T-helper 17 cell (primary cell): ENCODE measurements around the gene SGK1. TPM values are rescaled to one million over a fixed set of nuclear protein-coding genes. Genes with fewer than 3 reads are reported as not detected.
"Not testable (repeated sequence)": the region's sequence is repeated elsewhere in the genome, so short reads cannot be mapped to it uniquely, and the experiment has no call there.

Source experiments
- ATAC-seq: fragments of 150-1000 bp; cut with Tn5 transposase; 2 replicates; pipeline ENCODE4 v1.10.0; 2021; ENCODE audit warnings: mild to moderate bottlenecking, moderate library complexity
- DNase-seq, 3 donors: peaks; one replicate each; pipeline versions ENCODE4 v3.0.0 to v3.0.0-alpha.2; 2020 to 2021
- H3K9me3 ChIP-seq: one replicate; pipeline ENCODE4 v1.7.0; 2013; ENCODE audit warnings: low read length, mild to moderate bottlenecking; ENCODE audit not compliant: control insufficient read depth, poor library complexity, severe bottlenecking
- H3K27ac Mint-ChIP-seq: one replicate; pipeline ENCODE4 v1.8.0; 2022; ENCODE audit warnings: mild to moderate bottlenecking, moderate library complexity, mixed read lengths
- H3K27me3 Mint-ChIP-seq: one replicate; pipeline ENCODE4 v1.8.0; 2022; ENCODE audit warnings: mixed read lengths
- H3K36me3 Mint-ChIP-seq: one replicate; pipeline ENCODE4 v1.8.0; 2022; ENCODE audit warnings: low read depth, mixed read lengths
- H3K4me1 Mint-ChIP-seq: one replicate; pipeline ENCODE4 v1.8.0; 2022; ENCODE audit warnings: mild to moderate bottlenecking, mixed read lengths
- H3K4me3 Mint-ChIP-seq: one replicate; pipeline ENCODE4 v1.8.0; 2022; ENCODE audit warnings: mild to moderate bottlenecking, moderate library complexity, mixed read lengths
- total RNA-seq, 4 donors: library from RNA in 2 of 4; stranded (reverse) in 2 of 4; gene quantifications; one replicate each; pipeline ENCODE4 v1.2.3 and lab custom pipeline; 2022 to 2026

The SGK1 gene
- total RNA-seq, 2 donors from 2014 or later: 103 to 132 TPM

- Mint-ChIP-seq H3K36me3 (peaks cover 2% of the 10 kb centered on the region), H3K27me3 (no peaks in the 10 kb centered on the region), H3K27ac (peak overlapping the region; percentile 94), H3K4me3 (no peak overlapping the region), H3K4me1 (peaks cover 16% of the 10 kb centered on the region)
- ATAC-seq (peak; percentile 68), DNase-seq (no peak)
- H3K9me3 ChIP-seq: no peaks in the 10 kb centered on the region
Measured at GRCh38 chr6:134235937-134236751, 81.8 kb downstream of the SGK1 start.

- DNase-seq, H3K27me3 Mint-ChIP-seq, H3K9me3 ChIP-seq, ATAC-seq, H3K4me3 Mint-ChIP-seq, H3K36me3 Mint-ChIP-seq: not testable (repeated sequence)
- Mint-ChIP-seq H3K27ac (peak overlapping the region; percentile 94), H3K4me1 (peaks cover 12% of the 10 kb centered on the region)
Measured at GRCh38 chr6:134235334-134235733, 82.6 kb downstream of the SGK1 start.

GRCh38 chr6:134233180-134233955 is 84.5 kb downstream of the SGK1 start:
- H3K4me3 Mint-ChIP-seq: no peak overlapping the region
- H3K36me3 Mint-ChIP-seq: no peaks in the 10 kb centered on the region
- peaks cover 6% of the 10 kb centered on the region for H3K4me1 Mint-ChIP-seq
- no peaks in the 10 kb centered on the region for H3K9me3 ChIP-seq
- H3K27ac Mint-ChIP-seq: peak overlapping the region; percentile 81
- ATAC-seq (no peak), DNase-seq (no peak)
- no peaks in the 10 kb centered on the region for H3K27me3 Mint-ChIP-seq

- Mint-ChIP-seq H3K27ac (peak overlapping the region; percentile 67), H3K4me3 (no peak overlapping the region)
Measured at GRCh38 chr6:134230940-134231339, 87.0 kb downstream of the SGK1 start.

GRCh38 chr6:134230087-134230700 is 87.7 kb downstream of the SGK1 start:
- H3K27me3 Mint-ChIP-seq: no peaks in the 10 kb centered on the region
- peak overlapping the region; percentile 67 for H3K27ac Mint-ChIP-seq
- H3K9me3 ChIP-seq: no peaks in the 10 kb centered on the region
- no peak for DNase-seq
- peak overlapping the region; percentile 19 for H3K4me3 Mint-ChIP-seq
- H3K4me1 Mint-ChIP-seq: peaks cover 6% of the 10 kb centered on the region
- peak; percentile 25 for ATAC-seq
- H3K36me3 Mint-ChIP-seq: no peaks in the 10 kb centered on the region

More at GRCh38 chr6:134230940-134231339, 87.0 kb downstream of the SGK1 start:
- peaks cover 6% of the 10 kb centered on the region for H3K4me1 Mint-ChIP-seq
- H3K36me3 Mint-ChIP-seq: no peaks in the 10 kb centered on the region
- DNase-seq (no peak), ATAC-seq (no peak)
- no peaks in the 10 kb centered on the region for H3K27me3 Mint-ChIP-seq
- H3K9me3 ChIP-seq: no peaks in the 10 kb centered on the region

- H3K4me1 Mint-ChIP-seq: peaks cover 2% of the 10 kb centered on the region
- ATAC-seq (no peak), DNase-seq (no peak)
- peak overlapping the region; percentile 67 for H3K27ac Mint-ChIP-seq
- H3K36me3 Mint-ChIP-seq: no peaks in the 10 kb centered on the region
- H3K27me3 Mint-ChIP-seq: no peaks in the 10 kb centered on the region
- no peaks in the 10 kb centered on the region for H3K9me3 ChIP-seq
- H3K4me3 Mint-ChIP-seq: no peak overlapping the region
Measured at GRCh38 chr6:134229520-134229919, 88.4 kb downstream of the SGK1 start.

GRCh38 chr6:134223796-134224420 is 94.0 kb downstream of the SGK1 start:
- Mint-ChIP-seq H3K4me1 (peaks cover 2% of the 10 kb centered on the region), H3K27me3 (no peaks in the 10 kb centered on the region), H3K27ac (no peak overlapping the region), H3K36me3 (no peaks in the 10 kb centered on the region), H3K4me3 (no peak overlapping the region)
- ATAC-seq (no peak), DNase-seq (no peak)
- no peaks in the 10 kb centered on the region for H3K9me3 ChIP-seq

- H3K27ac Mint-ChIP-seq: no peak overlapping the region
- H3K4me1 Mint-ChIP-seq: peaks cover 2% of the 10 kb centered on the region
- DNase-seq (no peak), ATAC-seq (no peak)
- H3K9me3 ChIP-seq: no peaks in the 10 kb centered on the region
- H3K4me3 Mint-ChIP-seq: no peak overlapping the region
- no peaks in the 10 kb centered on the region for H3K36me3 Mint-ChIP-seq
- H3K27me3 Mint-ChIP-seq: no peaks in the 10 kb centered on the region
Measured at GRCh38 chr6:134221250-134221649, 96.7 kb downstream of the SGK1 start.

- DNase-seq (no peak), ATAC-seq (no peak)
- Mint-ChIP-seq H3K4me1 (no peaks in the 10 kb centered on the region), H3K4me3 (no peak overlapping the region), H3K36me3 (no peaks in the 10 kb centered on the region), H3K27me3 (no peaks in the 10 kb centered on the region), H3K27ac (no peak overlapping the region)
- no peaks in the 10 kb centered on the region for H3K9me3 ChIP-seq
Measured at GRCh38 chr6:134217798-134218140, 100.1 kb downstream of the SGK1 start.

GRCh38 chr6:134217105-134217797 is 100.7 kb downstream of the SGK1 start:
- DNase-seq: no peak
- H3K36me3 Mint-ChIP-seq: no peaks in the 10 kb centered on the region
- H3K4me1 Mint-ChIP-seq: no peaks in the 10 kb centered on the region
- no peaks in the 10 kb centered on the region for H3K27me3 Mint-ChIP-seq
- ATAC-seq: no peak
- H3K27ac Mint-ChIP-seq: no peak overlapping the region
- no peaks in the 10 kb centered on the region for H3K9me3 ChIP-seq
- H3K4me3 Mint-ChIP-seq: no peak overlapping the region

GRCh38 chr6:134216301-134217010 is 101.5 kb downstream of the SGK1 start:
- Mint-ChIP-seq H3K4me3 (no peak overlapping the region), H3K36me3 (no peaks in the 10 kb centered on the region), H3K27ac (peak overlapping the region; percentile 0), H3K27me3 (no peaks in the 10 kb centered on the region), H3K4me1 (no peaks in the 10 kb centered on the region)
- no peak for DNase-seq
- no peak for ATAC-seq
- no peaks in the 10 kb centered on the region for H3K9me3 ChIP-seq

- H3K27ac Mint-ChIP-seq, H3K4me3 Mint-ChIP-seq, H3K4me1 Mint-ChIP-seq, H3K36me3 Mint-ChIP-seq, ATAC-seq, DNase-seq, H3K9me3 ChIP-seq, H3K27me3 Mint-ChIP-seq: not testable (repeated sequence)
Measured at GRCh38 chr6:134213410-134213809, 104.5 kb downstream of the SGK1 start.
